CD1c-positive myeloid dendritic cell (primary cell): ENCODE data around the gene TMEM19.

Source experiments
- DNase-seq: peaks from one replicate; pipeline ENCODE4 v3.0.0-alpha.2; 2016; ENCODE audit errors: extremely low spot score

TMEM19 gene

DNA sequence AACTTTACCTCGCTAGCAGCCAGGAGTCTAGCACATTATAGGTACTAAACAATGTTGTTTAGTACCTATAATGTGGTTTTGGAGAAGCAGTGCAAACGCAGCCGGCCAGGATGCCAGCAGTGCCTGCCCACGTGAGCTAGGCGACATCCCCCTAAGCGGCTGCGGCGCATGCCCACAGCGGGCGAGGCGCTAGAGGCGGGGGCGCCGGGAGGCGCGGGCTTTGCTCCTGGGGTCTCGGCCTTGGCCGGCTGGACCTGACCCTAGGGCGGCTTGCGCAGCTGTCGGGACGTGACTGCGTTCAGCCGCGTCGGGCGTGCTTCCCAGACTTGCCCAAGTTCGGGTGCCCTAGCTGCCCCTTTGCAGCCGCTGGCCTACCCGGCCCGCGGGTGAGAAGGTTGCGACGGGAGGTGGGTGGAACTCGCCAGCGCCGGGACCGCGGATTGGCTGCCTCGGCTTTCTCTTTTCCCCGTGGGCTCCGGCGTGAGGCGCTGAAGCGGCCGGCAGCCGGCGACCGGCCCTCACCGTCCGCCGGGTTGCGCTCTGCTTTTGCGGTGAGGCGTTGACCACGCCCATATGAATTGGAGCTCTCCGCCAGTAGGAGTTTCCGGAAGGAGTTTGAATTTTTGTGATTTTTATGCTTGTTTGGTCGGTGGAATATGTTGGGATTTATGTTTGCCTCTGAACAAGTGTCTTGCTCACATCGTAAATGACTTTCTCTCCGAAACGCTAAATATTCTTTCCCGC is at the start of gene TMEM19:
Gene TMEM19, plus strand, starts transcription at position 169 of the 744 bp plus-strand sequence. CDS start 599 bp downstream, outside the sequence.
- DNase-seq: peak; percentile 95

DNA sequence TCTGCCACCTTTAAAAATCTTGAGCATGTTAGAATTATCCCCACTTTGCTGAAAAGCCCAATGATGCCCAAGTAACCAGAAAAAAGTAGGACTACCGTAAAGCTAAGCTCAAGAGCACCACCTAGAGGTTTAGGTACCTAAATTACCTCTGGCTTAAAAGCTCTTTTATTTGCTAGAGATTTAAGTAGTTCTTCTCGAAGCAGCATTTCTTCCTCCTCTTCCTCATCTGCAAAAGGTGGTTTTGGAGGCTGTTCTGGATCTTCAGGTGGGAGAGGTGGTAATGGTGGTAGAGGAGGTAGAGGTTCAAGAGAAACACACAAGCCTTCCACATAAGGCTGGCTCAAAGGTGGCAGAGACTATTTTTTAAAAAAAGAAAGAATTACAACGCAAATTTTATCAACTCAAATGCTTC is 49.2 kb upstream of the TMEM19 start:
- peak; percentile 69 for DNase-seq

DNA sequence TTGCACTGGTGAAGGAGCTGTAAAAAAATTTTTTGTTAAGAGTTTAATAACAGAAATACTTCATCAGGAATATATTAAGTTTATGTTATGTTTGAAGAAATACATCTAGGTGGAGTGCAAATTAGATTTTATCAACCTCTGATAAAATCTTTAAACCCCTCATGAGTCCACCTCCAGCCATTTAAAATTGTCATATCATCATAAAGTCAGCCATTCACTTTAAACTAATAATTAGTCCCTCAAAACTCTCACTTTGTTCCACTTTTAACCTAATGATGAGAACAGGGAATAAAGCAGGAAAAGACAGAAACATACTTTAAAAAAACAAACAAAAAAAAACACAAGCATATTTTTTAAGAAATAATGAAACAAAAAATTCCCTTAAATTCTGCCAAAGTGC is 47.4 kb upstream of the TMEM19 start:
- DNase-seq: no peak

DNA sequence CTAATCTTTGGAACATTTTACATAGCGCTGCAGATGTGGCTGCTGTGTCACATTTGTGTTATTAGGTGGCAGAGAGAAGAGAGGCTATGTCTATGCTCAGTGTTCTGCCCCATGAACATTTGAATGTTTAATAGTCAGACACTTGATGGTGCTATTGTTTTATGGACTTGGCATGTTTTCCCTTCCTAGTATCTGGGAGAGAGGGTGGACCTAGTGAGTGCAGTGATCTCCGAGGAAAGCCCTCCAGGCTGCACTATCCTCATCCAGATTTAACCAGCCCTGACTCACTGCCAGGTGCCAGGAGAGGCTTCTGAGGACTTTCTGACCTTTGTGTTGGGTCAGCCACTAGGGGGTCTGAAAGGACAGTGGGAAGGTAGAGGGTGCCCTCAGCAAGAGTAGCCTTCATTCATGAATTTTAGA is 46.5 kb upstream of the TMEM19 start:
- no peak for DNase-seq

DNA sequence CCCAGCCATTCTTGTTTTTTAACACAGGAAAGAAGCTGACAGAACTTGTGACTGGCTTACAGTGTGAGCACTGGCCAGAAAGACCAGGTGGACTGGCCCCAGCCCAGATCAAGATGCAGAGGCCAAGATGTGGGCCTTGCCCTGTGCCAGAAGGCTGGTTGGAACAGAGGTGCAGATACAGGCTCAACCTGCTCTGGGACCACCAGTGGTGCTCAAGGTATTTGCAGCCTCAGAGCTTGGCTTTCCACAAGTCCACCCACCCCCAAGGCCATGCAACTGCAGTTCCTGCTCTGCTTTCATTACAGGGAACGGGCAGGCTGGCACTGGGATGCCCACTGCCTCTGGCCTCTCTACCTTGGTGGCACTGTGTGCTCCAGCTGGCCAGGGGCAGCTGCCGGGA is 45.6 kb upstream of the TMEM19 start:
- DNase-seq: no peak

DNA sequence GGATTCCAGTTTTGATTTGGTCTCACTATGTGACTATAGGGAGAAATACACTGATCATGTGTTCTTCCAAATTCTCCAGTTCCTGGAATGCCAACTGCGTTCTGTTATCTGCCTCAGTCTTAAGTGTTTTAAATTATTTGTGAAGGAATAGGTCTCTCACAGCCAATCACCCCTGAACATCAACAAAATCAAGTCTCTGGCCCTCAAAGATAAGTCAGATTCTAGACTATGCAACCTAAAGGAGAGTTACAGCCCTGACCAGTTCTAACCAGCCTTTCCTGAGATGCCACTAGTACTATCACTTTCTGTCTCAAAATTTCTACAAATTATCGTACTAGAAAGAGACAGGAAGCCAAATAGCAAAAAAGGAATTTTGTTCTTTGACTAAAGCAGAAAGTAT is 44.5 kb upstream of the TMEM19 start:
- no peak for DNase-seq

DNA sequence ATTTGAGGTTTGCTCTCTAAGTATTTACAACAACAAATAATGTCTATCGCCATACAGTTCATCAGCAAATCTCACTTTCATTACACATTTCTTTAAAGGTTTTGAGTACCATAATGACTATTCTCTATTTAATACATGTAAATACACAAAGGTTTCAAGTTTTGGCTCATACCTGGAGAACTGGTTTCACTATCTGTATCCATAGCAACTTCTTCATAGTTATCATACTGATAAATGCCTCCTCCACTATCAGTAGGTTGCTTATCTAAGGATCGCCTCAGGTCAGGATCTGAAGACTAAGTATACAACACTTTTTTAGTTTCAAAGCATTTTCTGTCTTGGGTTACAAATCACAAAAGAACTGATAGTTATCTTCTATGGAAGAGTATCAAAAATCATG is 43.6 kb upstream of the TMEM19 start:
- DNase-seq: no peak

DNA sequence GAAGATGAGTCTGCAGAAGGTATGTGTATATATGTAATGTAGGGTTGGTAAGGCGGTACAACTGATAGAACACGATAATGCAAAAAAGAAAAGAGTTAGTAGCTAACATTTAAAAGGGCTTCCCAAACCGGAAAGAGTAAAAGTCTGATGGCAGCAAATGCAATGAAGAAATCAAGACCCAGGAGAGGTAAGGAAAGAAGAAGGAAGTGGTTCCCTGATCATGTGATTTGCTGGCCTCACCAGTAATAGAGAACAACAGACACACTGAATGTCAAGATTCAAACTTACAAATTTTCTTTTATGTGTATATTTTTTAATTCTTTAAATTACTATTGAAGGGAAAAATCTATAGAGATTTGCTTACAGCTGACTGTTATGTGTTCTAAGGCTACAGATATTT is 40.6 kb upstream of the TMEM19 start:
- peak; percentile 28 for DNase-seq

DNA sequence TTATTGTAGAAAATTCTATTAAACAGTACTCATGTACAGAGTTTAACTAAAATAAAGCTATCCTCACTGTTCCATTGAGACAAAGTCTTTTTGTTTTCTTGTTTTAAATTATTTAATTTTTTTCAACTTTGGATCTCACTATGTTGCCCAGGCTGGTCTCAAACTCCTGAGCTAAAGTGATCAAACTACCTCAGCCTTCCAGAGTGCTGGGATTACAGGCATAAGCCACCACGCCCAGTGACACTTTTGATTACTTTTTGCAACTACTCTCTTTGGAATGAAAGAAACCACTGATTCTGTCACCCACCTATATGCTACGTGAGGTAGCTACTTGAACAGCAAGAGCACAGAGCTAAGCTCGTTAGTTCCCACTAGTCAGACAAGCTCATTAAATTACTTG is 39.4 kb upstream of the TMEM19 start:
- DNase-seq: no peak

DNA sequence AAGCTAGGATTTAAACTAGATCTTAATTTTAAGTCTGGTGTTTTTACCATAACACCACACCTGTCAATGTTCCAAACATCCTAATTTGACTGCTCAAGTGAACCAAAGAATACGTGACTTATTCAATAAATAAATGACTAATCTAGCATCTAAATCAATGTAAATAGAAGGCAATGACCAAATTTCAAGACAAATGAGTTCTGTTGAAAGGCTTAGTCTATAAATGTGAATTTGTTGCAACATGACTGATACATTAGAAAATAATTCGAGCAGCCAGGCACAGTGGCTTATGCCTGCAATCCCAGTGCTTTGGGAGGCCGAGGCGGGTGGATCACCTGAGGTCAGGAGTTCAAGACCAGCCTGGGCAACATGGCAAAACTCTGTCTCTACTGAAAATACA is 37.3 kb upstream of the TMEM19 start:
- DNase-seq: no peak

DNA sequence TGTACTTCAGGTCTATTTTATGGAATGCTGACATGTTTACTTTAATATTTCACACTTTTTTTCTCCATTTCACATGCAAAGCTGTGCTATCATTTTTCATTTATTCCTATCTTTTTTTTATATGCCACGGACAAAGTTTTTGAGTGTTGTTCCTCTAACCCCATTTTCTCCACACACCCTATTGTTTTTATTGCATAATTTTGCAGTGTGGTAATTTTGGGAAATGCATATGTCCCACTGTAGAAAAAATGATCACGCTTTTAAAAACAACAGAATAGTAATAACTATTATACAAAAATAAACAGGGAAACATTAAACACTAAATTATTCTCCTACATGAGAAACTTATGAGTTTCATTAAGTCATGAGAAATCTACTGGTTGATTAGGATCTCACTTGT is 36.5 kb upstream of the TMEM19 start:
- DNase-seq: no peak

DNA sequence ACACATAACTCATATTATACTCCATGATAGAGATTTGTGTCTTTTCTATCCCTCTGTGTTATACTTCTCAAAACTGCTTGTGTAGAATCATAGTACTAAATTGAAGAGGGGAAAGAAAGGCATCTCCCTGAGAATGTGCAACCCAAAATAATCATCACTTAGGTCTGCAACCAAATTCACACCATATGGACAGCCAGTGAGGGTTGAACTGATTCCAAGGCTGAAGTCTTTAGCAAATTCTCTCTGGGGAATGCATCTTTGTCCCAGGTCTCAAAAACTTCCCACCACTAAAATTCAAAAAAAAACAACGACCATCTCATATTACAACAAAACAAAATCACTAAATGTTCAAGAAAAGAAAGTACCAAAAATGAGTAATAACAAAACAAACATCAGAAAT is 33.2 kb upstream of the TMEM19 start:
- no peak for DNase-seq

DNA sequence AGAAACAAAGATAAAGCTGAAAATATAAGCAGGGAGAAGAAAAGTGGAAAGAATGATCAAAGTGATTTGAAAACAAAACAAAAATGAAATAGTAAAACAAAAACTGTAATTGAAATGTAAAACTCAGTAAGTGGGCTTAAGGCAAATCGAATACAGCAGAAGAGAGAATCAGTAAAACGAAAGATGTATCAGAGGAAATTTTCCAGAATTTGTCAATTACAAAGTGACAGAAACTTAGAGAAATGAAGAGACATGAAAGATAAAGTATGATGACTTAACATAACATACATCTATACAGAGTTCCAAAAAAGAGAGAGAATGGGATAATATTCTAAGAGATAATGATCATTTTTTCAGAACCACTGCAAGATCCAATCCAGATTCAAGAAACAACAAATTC is 32.7 kb upstream of the TMEM19 start:
- DNase-seq: no peak

DNA sequence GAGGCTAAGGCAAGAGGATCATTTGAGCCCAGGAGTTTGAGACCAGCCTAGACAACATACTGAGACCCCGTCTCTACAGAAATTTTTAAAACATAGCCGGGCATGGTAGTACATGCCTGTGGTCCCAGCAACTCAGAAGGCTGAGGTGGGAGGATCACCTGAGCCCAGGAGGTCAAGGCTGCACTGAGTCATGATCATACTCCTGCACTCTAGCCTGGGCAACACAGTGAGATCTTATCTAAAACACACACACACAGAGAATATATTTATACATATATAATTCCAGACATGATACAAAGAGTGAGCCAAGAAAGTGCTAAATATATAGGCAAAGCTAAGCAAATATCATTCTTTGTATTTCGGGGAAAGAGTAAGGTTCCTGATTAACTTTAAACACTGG is 31.7 kb upstream of the TMEM19 start:
- DNase-seq: no peak

DNA sequence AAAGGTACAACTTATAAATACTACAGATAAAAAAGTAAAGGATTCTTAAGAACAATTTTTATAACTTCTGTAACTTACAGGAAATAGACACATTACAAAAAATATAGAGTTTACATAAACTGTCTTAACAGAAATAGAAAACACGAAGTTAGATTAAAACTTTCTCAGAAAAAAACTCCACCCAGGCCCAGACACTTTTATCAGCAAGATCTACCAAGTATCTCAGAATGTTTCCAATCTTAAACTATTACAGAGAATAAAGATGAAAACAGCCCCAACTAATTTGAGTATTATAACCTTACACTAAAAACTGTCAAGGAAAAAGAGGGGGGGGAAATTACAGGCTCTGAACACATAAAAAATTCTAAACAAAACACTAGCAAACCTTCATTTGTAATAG is 30.4 kb upstream of the TMEM19 start:
- DNase-seq: no peak

DNA sequence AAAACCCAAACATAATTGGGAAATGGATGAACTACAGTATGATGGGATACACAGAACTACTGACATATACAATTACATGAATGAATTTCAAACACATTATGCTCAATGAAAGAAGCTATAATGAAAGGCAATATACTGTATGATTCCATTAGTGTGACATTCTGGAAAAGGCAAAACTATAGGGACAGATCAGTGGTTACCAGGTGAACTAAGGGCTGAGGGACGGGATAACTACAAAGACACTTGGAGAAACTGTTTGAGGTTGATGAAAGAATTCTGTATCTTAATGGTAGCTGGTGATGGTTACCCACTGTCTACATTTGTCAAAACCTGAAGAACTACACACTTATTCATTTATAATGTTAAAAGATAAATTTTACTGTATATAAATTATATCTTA is 30.0 kb upstream of the TMEM19 start:
- DNase-seq: no peak

DNA sequence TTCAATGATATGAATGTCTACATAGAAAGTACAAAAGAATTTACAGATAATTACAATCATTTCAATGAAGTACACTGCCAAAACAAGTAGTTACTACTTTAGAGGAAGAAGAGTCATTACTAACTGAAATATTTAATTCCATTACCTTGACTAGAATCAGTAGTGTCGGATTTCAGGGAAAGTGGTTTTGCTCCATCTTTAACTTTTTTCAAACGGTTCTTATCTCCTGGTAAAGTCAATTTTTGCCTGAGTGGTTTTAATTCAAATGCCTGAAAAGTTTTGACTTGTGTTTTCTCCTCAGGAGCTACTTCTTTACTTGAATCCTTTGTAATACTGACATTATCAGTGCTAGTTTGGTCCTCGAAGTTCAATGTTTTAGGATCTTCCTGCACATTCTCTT is 29.1 kb upstream of the TMEM19 start:
- DNase-seq: no peak

DNA sequence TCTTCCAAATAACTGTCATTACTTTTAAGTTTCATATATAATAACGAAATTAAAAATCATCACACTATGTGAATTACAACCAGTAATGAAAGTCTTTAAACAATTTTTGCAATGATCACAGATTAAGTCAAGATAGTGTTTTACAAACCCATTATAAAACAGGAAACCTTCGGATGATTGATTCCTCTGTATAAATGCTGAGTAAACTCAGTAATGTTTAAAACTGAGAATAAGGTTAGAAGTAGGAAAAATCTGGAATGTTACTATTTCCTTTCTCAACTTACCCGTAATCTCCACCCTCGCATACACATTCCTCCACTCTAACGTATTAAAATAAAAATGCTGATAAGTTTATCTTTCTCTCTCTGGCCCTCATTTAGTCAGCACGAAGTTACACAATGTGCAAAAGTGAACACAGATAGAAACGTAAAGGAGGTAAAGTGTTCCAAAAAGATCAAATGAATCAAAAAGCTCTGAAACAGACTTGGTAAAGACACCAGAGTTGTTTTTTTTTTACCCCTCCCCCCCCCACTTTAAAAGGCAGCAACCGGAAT is 23.8 kb upstream of the TMEM19 start:
- DNase-seq: no peak

DNA sequence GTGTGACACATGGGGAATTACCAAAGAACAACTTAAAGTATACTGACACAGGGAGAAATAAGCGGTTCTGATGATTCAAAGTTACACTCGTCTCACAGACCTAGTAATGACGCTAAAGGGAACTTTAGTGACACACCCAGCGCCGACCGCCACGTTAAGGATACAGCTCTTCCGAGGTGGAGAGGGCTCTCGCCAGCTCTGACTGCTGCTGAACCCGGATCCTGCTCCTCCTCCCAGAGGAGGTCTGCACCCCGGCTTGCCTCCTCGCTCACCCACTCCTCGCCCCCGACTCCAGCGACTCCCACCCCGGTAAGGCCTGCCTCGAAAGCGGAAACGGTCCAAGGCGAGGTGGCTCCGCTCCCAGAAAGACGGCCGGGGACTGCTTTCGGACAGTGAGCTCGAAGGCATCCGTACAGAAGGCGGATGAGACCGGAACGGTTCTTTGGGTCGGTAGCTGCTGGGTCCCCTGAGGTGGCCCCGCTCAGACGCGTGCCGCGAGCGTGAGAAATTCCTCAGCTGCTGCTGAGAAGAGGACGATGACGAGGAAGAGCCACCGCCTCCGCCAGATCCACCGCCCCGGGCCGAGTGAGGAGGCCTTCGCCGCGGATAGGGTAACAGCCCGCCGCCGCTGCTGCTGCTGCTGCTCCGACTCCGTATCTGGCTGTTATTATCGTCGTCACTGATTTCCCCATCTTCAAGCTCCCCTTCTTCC is 22.9 kb upstream of the TMEM19 start:
- peak; percentile 87 for DNase-seq

DNA sequence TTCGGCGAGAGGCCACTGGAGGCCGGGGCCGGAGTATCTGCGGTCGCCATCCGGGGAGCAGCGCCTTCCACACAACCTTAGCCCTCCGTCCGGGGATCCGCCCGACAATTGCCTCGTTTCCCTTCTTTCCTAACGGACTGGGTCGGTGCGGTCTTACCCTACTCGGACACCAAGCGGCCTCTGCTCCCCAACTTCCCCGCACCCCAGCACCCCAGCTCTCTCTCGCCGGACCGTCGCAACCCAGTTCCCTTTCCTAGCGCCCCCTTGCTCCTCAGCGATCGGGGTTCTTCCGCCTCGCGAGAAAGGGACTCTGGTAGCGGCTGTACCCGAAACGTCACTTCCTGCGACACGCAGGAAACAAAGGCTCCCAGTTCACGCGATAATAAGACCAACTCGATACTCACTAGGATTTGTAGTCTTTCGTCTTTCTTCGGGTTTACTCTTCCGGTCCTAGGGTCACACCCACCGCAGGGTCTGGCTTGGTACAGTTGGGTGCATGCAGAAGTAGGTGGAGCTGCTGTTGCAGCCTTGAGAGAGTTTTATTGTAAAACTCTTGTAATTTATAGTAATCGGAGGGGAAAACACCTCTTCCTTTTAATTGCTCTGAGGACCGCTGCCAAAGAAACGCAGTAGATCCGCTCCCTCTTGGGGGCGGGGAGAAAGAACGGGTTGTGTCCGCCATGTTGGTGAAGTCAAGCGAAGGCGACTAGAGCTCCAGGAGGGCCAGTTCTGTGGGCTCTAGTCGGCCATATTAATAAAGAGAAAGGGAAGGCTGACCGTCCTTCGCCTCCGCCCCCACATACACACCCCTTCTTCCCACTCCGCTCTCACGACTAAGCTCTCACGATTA is 22.1 kb upstream of the TMEM19 start, which contains the start of the genes THAP2 and ZFC3H1:
Gene THAP2, plus strand, starts transcription at position 741 of the 850 bp plus-strand sequence. CDS start 209 bp downstream, outside the sequence.
Gene ZFC3H1, minus strand, starts transcription at position 288 of the 850 bp plus-strand sequence. Its CDS starts 238 bp downstream, at position 50.
- peak; percentile 99 for DNase-seq

DNA sequence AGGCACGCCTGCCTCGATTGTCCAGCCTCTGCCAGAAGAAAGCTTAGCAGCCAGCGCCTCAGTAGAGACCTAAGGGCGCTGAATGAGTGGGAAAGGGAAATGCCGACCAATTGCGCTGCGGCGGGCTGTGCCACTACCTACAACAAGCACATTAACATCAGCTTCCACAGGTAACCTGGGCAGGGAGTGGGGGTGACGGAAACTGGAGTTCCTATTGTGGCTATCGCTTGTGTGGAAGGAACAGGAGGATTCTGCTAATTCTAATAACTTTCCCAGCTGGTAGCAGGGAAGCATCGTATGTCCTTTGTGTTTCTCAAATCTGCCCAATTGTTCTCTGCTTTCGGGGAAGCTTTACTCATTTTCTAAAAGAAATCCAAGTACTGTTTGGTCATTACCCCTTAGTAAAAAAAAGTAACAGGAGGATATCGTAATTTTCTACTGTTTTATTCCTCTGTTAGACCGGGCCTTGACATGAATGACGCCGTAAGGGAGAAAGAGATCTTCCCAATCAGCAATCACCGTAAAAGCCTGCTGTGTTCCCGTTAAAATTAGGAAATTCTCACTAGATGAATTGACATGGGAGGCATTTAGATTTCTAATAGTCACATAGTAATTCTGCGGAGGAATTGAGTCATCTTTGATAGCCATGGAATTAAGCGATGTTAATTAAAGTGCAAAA is 21.3 kb upstream of the TMEM19 start:
- DNase-seq: peak; percentile 18
